ENCODE results near the gene LPP. TPM values are rescaled to one million over a fixed set of nuclear protein-coding genes. Genes with fewer than 3 reads are reported as not detected.

The LPP gene
- total and polyA plus RNA-seq, 10 of the 15 experiments (the other 5 are each of a cell fraction or from before 2014, with no cell fraction given), result under 0.01 to 0.62 (median 0.03) TPM

DNA sequence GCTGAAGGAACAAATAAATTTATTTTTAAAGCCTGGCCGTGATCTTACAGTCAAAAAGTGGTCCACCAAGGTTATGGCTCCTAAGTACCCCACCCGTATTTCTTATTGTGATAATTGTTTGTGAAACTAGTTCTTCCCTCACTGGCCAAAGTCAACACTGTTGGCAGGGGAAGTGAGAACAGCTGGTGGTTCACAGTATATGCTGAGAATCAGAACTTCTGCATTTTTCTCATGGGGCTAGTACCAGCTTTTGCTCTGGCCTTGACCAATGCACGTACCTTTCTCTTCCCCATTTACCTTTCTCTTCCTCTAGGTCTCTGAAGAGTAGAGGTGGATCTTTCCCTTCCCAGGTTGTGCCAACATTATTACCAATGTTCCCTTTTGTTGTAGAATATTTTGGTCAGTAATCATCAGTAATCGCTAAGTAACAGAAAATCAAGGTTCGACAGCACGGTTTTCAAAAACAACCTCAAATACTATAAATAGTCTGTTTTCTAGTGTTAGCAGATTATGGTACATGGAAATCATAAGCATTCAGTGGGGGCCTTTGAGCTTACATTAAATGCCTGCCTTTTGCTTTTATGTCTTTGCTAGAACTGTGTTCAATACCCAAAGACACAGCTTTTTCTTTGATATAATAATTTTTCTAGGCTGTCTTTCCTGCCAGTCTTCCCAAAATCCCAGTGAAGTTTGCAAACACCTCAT is 268.0 kb downstream of the LPP start:
- Histone ChIP-seq H3K9me3 (replicated peaks; ENCODE audit: control insufficient read depth, insufficient read depth, low read length) (peaks cover 3% of the 10 kb centered on the region; the same call in 1 of the 3 replicates), H3K27ac (ENCODE audit: control insufficient read depth, insufficient read depth) (no peak overlapping the region; the same call in 1 of the 2 replicates), H2AFZ (ENCODE audit: control insufficient read depth, low read depth, low read length) (no peak overlapping the region), H3K4me3 (no peak overlapping the region), H3K27me3 (replicated peaks in 1 of 2; ENCODE audit: control insufficient read depth in 2 of 2, insufficient read depth in 2 of 2, low read length in 1 of 2) (no peaks in the 10 kb centered on the region; a peak in 1 of 4 replicates), H3K4me2 (ENCODE audit: control insufficient read depth, insufficient read depth) (peak overlapping the region; percentile 47), H4K20me1 (ENCODE audit: control insufficient read depth, insufficient read depth) (no peaks in the 10 kb centered on the region), H3K9ac (ENCODE audit: control insufficient read depth, insufficient read depth, low read length) (no peak overlapping the region), H3K79me2 (ENCODE audit: control insufficient read depth, insufficient read depth, low read length) (no peaks in the 10 kb centered on the region), H3K36me3 (ENCODE audit: control insufficient read depth in 2 of 2, insufficient read depth in 2 of 2, low read length in 1 of 2) (no peaks in the 10 kb centered on the region), H3K4me1 (ENCODE audit: control insufficient read depth, insufficient read depth, low read length) (peaks cover 14% of the 10 kb centered on the region)
- POLR2A ChIA-PET, result interaction anchor here (1.4 kb wide), 1 partner anchor 18 kb away, joined by 3 read pairs; no protein-coding TSS in a partner anchor
- intact Hi-C loops (cut with micrococcal nuclease; ENCODE audit: unreplicated experiment) (loop anchor here (1.0 kb wide), 1 partner anchor 24 kb away; no protein-coding TSS in a partner anchor), in situ Hi-C loops (cut with MboI) (no loop called here)
- FAIRE-seq (peak; percentile 90), ATAC-seq (peak; percentile 100), DNase-seq (ENCODE audit: low read depth, low spot score) (peak; percentile 78)
- under 1% methylated on average over 6 of the region's 6 CpGs for WGBS (ENCODE audit: insufficient coverage, insufficient replicate concordance, low lambda C conversion rate, missing lambda C conversion rate)
- SMC1A ChIA-PET (ENCODE audit: uncharacterized antibody, unreplicated experiment), result interaction anchor here (0.8 to 1.8 kb wide), 4 partner anchors 11 to 123 kb away, joined by 3 to 4 read pairs (median 3); no protein-coding TSS in a partner anchor
- RAD21 ChIA-PET (ENCODE audit: unreplicated experiment), result interaction anchor here (0.8 to 1.4 kb wide), 2 partner anchors 11 to 683 kb away, joined by 3 read pairs; no protein-coding TSS in a partner anchor
- no TSS peak for BruUV-seq (replicated peaks)
- CTCF ChIA-PET, result interaction anchor here (1.8 to 2.0 kb wide), 2 partner anchors 10 to 683 kb away, joined by 5 to 7 read pairs; no protein-coding TSS in a partner anchor
- peak; percentile 70; the same call in 1 of the 2 replicates for TF ChIP-seq TCF3 (IDR thresholded peaks at IDR 0.05; ENCODE audit: borderline replicate concordance, insufficient read depth, low read depth, low read length)
- peak in 1 of 2 experiments; percentile 82; a peak in 2 of 4 replicates for TF ChIP-seq EP300 (IDR thresholded peaks at IDR 0.05; ENCODE audit: borderline replicate concordance in 1 of 2, control insufficient read depth in 1 of 2, low read depth in 2 of 2, low read length in 2 of 2)
- peak; percentile 28; the same call in 1 of the 3 replicates for TF ChIP-seq POU2F2 (IDR thresholded peaks at IDR 0.05; ENCODE audit: borderline replicate concordance, low read depth, low read length)
- peak; percentile 46 for TF ChIP-seq MEF2B (IDR thresholded peaks at IDR 0.05; ENCODE audit: partially characterized antibody, poor library complexity, severe bottlenecking)
- TF ChIP-seq, protein P1, sequence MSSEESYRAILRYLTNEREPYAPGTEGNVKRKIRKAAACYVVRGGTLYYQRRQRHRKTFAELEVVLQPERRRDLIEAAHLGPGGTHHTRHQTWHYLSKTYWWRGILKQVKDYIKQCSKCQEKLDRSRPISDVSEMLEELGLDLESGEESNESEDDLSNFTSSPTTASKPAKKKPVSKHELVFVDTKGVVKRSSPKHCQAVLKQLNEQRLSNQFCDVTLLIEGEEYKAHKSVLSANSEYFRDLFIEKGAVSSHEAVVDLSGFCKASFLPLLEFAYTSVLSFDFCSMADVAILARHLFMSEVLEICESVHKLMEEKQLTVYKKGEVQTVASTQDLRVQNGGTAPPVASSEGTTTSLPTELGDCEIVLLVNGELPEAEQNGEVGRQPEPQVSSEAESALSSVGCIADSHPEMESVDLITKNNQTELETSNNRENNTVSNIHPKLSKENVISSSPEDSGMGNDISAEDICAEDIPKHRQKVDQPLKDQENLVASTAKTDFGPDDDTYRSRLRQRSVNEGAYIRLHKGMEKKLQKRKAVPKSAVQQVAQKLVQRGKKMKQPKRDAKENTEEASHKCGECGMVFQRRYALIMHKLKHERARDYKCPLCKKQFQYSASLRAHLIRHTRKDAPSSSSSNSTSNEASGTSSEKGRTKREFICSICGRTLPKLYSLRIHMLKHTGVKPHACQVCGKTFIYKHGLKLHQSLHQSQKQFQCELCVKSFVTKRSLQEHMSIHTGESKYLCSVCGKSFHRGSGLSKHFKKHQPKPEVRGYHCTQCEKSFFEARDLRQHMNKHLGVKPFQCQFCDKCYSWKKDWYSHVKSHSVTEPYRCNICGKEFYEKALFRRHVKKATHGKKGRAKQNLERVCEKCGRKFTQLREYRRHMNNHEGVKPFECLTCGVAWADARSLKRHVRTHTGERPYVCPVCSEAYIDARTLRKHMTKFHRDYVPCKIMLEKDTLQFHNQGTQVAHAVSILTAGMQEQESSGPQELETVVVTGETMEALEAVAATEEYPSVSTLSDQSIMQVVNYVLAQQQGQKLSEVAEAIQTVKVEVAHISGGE (CRISPR knock-in tag; IDR thresholded peaks at IDR 0.05), result no peak
- TF ChIP-seq HDGF (IDR thresholded peaks at IDR 0.05), result no peak
- TF ChIP-seq RUNX3 (IDR thresholded peaks at IDR 0.05; ENCODE audit: low read length), result peak; percentile 68
- peak; percentile 99 for TF ChIP-seq SPI1 (IDR thresholded peaks at IDR 0.05; ENCODE audit: borderline replicate concordance, insufficient read depth, low read depth, low read length)
- TF ChIP-seq TCF12 (IDR thresholded peaks at IDR 0.05; ENCODE audit: low read depth, low read length), result peak; percentile 81
- TF ChIP-seq IRF4 (IDR thresholded peaks at IDR 0.05; ENCODE audit: low read depth, low read length), result peak; percentile 93
- TF ChIP-seq MTA3 (IDR thresholded peaks at IDR 0.05; ENCODE audit: borderline replicate concordance, low read length), result no peak
- TF ChIP-seq BCL11A (IDR thresholded peaks at IDR 0.05; ENCODE audit: low read depth, low read length), result peak; percentile 86
- peak; percentile 70 for TF ChIP-seq PAX5 (IDR thresholded peaks at IDR 0.05; ENCODE audit: borderline replicate concordance, low read depth, low read length)
- TF ChIP-seq SUZ12 (IDR thresholded peaks at IDR 0.05; ENCODE audit: unreplicated experiment), result no peak
- 0 out of 4 replicates have a peak, but pooled peaks of 1 of the 2 experiments have one; percentile 17 for TF ChIP-seq ETV6 (conservative IDR thresholded peaks at IDR 0.05 in 1 of 2, IDR thresholded peaks at IDR 0.05 in 1 of 2; ENCODE audit: borderline replicate concordance in 1 of 2, low read depth in 1 of 2)
- TF ChIP-seq MTA2 (IDR thresholded peaks at IDR 0.05; ENCODE audit: low read depth), result peak; percentile 76
- TF ChIP-seq, protein P2, sequence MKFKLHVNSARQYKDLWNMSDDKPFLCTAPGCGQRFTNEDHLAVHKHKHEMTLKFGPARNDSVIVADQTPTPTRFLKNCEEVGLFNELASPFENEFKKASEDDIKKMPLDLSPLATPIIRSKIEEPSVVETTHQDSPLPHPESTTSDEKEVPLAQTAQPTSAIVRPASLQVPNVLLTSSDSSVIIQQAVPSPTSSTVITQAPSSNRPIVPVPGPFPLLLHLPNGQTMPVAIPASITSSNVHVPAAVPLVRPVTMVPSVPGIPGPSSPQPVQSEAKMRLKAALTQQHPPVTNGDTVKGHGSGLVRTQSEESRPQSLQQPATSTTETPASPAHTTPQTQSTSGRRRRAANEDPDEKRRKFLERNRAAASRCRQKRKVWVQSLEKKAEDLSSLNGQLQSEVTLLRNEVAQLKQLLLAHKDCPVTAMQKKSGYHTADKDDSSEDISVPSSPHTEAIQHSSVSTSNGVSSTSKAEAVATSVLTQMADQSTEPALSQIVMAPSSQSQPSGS (IDR thresholded peaks at IDR 0.05; ENCODE audit: low read length), result peak; percentile 49

Measured in GM12878 (cell line).